Measurements from ENCODE around the gene SPART.
"Not testable (repeated sequence)": the region's sequence is repeated elsewhere in the genome, so short reads cannot be mapped to it uniquely, and the experiment has no call there.

- TF ChIP-seq, protein P1, sequence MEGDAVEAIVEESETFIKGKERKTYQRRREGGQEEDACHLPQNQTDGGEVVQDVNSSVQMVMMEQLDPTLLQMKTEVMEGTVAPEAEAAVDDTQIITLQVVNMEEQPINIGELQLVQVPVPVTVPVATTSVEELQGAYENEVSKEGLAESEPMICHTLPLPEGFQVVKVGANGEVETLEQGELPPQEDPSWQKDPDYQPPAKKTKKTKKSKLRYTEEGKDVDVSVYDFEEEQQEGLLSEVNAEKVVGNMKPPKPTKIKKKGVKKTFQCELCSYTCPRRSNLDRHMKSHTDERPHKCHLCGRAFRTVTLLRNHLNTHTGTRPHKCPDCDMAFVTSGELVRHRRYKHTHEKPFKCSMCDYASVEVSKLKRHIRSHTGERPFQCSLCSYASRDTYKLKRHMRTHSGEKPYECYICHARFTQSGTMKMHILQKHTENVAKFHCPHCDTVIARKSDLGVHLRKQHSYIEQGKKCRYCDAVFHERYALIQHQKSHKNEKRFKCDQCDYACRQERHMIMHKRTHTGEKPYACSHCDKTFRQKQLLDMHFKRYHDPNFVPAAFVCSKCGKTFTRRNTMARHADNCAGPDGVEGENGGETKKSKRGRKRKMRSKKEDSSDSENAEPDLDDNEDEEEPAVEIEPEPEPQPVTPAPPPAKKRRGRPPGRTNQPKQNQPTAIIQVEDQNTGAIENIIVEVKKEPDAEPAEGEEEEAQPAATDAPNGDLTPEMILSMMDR (IDR thresholded peaks at IDR 0.05; ENCODE audit: low read depth, low read length): not testable (repeated sequence)
- not testable (repeated sequence) for TF ChIP-seq EZH2phosphoT487 (IDR thresholded peaks at IDR 0.05; ENCODE audit: low read depth)
Observed at GRCh38 chr13:36299469-36299868, 46.7 kb downstream of the SPART start.
